Measurements from ENCODE around the gene MDN1.

MDN1 gene

DNA sequence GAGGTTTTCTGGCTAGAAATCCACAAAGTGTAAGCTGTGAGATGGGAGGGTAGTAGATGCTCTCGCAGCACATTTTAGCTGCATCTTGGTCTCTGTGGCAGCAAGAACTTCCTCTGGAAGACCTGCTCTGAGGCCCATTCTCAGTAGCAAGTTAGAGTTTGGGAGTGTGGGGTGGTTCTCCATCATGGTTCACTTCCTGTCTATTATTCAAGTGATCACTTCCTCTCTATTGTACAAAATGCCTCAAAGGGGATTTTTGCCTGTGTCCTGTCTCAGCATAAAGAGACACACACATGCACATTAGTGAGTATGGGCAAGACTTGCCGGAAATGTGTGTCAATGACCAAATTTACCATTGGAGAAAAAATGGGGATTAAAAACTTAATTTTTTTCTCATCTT is 223.5 kb downstream of the MDN1 start:
- no peak for DNase-seq (ENCODE audit: low read depth)
- TF ChIP-seq, protein P1, sequence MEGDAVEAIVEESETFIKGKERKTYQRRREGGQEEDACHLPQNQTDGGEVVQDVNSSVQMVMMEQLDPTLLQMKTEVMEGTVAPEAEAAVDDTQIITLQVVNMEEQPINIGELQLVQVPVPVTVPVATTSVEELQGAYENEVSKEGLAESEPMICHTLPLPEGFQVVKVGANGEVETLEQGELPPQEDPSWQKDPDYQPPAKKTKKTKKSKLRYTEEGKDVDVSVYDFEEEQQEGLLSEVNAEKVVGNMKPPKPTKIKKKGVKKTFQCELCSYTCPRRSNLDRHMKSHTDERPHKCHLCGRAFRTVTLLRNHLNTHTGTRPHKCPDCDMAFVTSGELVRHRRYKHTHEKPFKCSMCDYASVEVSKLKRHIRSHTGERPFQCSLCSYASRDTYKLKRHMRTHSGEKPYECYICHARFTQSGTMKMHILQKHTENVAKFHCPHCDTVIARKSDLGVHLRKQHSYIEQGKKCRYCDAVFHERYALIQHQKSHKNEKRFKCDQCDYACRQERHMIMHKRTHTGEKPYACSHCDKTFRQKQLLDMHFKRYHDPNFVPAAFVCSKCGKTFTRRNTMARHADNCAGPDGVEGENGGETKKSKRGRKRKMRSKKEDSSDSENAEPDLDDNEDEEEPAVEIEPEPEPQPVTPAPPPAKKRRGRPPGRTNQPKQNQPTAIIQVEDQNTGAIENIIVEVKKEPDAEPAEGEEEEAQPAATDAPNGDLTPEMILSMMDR (IDR thresholded peaks at IDR 0.05; ENCODE audit: low read length, missing control alignments): no peak
- no peak overlapping the region for H3K4me3 ChIP-seq (replicated peaks; ENCODE audit: low read depth, low read length)

All from fibroblast of pulmonary artery (primary cell).